ENCODE data around the gene LGR6.

Gene LGR6

DNA sequence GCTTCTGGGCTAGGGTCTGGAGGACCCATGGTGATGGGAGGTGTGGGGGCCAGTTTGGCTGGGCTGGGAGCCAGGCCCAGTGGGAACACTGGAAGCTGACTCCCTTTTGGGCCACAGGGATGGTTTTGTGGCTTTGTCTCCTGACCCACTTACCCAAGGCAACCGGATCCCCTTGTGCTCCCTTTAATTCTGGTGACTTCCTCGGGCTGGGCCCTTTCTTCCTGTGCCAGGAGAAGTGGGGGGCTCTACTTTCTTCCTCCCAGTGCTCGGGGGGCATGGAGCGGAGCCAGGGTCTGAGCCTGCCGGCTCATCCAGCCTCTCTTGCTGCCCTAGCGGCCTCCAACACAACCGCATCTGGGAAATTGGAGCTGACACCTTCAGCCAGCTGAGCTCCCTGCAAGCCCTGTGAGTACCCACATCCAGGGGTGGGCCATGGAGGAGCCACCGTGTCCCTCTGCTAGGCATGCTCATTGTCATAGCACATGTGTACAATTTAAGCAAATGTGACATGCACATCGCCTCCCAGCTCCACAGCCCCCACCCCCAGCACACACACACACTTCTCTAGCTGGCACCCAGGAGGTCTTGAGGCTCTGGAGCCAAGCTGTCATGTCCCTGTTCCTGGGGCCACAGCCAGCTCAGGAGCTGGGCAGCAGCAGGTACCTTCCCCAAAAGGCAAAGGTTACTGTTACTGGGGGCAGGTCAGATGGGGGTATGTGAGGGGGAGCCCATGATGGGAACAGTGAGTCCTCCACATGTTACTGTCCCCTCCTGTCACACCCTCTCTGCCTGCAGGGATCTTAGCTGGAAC lies 113.1 kb downstream of the LGR6 start:
- Histone ChIP-seq H3K9me3 (ENCODE audit: control insufficient read depth, insufficient read depth, low read depth, low read length) (no peaks in the 10 kb centered on the region), H3K4me1 (ENCODE audit: control insufficient read depth, insufficient read depth, low read length) (no peaks in the 10 kb centered on the region), H3K36me3 (ENCODE audit: control insufficient read depth, insufficient read depth, low read length) (no peaks in the 10 kb centered on the region), H3K4me3 (ENCODE audit: low read depth, low read length) (no peak overlapping the region), H3K27ac (ENCODE audit: low read depth, low read length) (no peak overlapping the region), H3K27me3 (ENCODE audit: control insufficient read depth, insufficient read depth, low read length) (no peaks in the 10 kb centered on the region), H3K9ac (ENCODE audit: low read length) (no peak overlapping the region)

GRCh38 chr1:202310071-202310725 lies 116.6 kb downstream of the LGR6 start:
- H3K27ac ChIP-seq (ENCODE audit: low read depth, low read length), result no peak overlapping the region
- no peak overlapping the region for H3K9ac ChIP-seq (ENCODE audit: low read length)
- no peaks in the 10 kb centered on the region for H3K36me3 ChIP-seq (ENCODE audit: control insufficient read depth, insufficient read depth, low read length)
- H3K27me3 ChIP-seq (ENCODE audit: control insufficient read depth, insufficient read depth, low read length), result no peaks in the 10 kb centered on the region; the same call in 1 of the 2 replicates
- no peak overlapping the region for H3K4me3 ChIP-seq (ENCODE audit: low read depth, low read length)
- H3K9me3 ChIP-seq (ENCODE audit: control insufficient read depth, insufficient read depth, low read depth, low read length), result no peaks in the 10 kb centered on the region
- H3K4me1 ChIP-seq (ENCODE audit: control insufficient read depth, insufficient read depth, low read length), result 0 out of 2 replicates have a peak, but pooled peaks cover under 1% of the 10 kb centered on the region

DNA sequence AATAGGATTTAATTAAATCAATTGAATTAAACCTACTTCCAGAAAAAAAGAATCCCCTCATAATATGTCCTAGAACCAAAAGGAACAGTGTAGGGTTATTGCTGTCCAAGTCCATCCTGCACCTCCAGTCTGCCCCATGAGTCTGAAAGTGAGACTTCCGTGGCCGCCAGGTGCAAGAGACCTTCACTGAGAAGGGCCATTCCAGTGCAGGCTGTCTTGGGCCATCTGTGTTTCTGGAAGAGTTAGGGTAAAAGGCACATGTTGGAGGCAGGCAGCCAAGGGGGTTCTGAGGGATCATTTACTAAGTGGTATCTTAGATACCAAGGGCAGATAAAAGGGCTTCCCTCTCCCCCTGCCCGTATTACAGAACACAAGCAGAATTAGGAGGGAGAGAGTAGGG lies 117.1 kb downstream of the LGR6 start:
- Histone ChIP-seq H3K9me3 (ENCODE audit: control insufficient read depth, insufficient read depth, low read depth, low read length) (no peaks in the 10 kb centered on the region), H3K27me3 (ENCODE audit: control insufficient read depth, insufficient read depth, low read length) (no peaks in the 10 kb centered on the region; the same call in 1 of the 2 replicates), H3K4me1 (ENCODE audit: control insufficient read depth, insufficient read depth, low read length) (0 out of 2 replicates have a peak, but pooled peaks cover 3% of the 10 kb centered on the region), H3K36me3 (ENCODE audit: control insufficient read depth, insufficient read depth, low read length) (no peaks in the 10 kb centered on the region), H3K27ac (ENCODE audit: low read depth, low read length) (no peak overlapping the region), H3K4me3 (ENCODE audit: low read depth, low read length) (no peak overlapping the region), H3K9ac (ENCODE audit: low read length) (no peak overlapping the region)

GRCh38 chr1:202311875-202312635 lies 118.5 kb downstream of the LGR6 start:
- no peak overlapping the region for H3K9ac ChIP-seq (ENCODE audit: low read length)
- H3K9me3 ChIP-seq (ENCODE audit: control insufficient read depth, insufficient read depth, low read depth, low read length), result no peaks in the 10 kb centered on the region
- H3K4me1 ChIP-seq (ENCODE audit: control insufficient read depth, insufficient read depth, low read length), result 0 out of 2 replicates have a peak, but pooled peaks cover 3% of the 10 kb centered on the region
- no peak overlapping the region for H3K4me3 ChIP-seq (ENCODE audit: low read depth, low read length)
- H3K27ac ChIP-seq (ENCODE audit: low read depth, low read length), result no peak overlapping the region
- H3K36me3 ChIP-seq (ENCODE audit: control insufficient read depth, insufficient read depth, low read length), result no peaks in the 10 kb centered on the region
- no peaks in the 10 kb centered on the region; the same call in 1 of the 2 replicates for H3K27me3 ChIP-seq (ENCODE audit: control insufficient read depth, insufficient read depth, low read length)

- Histone ChIP-seq H3K9me3 (ENCODE audit: control insufficient read depth, insufficient read depth, low read depth, low read length) (no peaks in the 10 kb centered on the region), H3K27ac (ENCODE audit: low read depth, low read length) (no peak overlapping the region), H3K4me1 (ENCODE audit: control insufficient read depth, insufficient read depth, low read length) (0 out of 2 replicates have a peak, but pooled peaks cover 3% of the 10 kb centered on the region), H3K36me3 (ENCODE audit: control insufficient read depth, insufficient read depth, low read length) (no peaks in the 10 kb centered on the region), H3K4me3 (ENCODE audit: low read depth, low read length) (no peak overlapping the region), H3K27me3 (ENCODE audit: control insufficient read depth, insufficient read depth, low read length) (no peaks in the 10 kb centered on the region; the same call in 1 of the 2 replicates), H3K9ac (ENCODE audit: low read length) (no peak overlapping the region)
Measured at GRCh38 chr1:202315576-202316168, 122.1 kb downstream of the LGR6 start.

- Histone ChIP-seq H3K9ac (ENCODE audit: low read length) (no peak overlapping the region), H3K27ac (ENCODE audit: low read depth, low read length) (no peak overlapping the region), H3K36me3 (ENCODE audit: control insufficient read depth, insufficient read depth, low read length) (no peaks in the 10 kb centered on the region), H3K27me3 (ENCODE audit: control insufficient read depth, insufficient read depth, low read length) (no peaks in the 10 kb centered on the region; the same call in 1 of the 2 replicates), H3K9me3 (ENCODE audit: control insufficient read depth, insufficient read depth, low read depth, low read length) (no peaks in the 10 kb centered on the region), H3K4me1 (ENCODE audit: control insufficient read depth, insufficient read depth, low read length) (0 out of 2 replicates have a peak, but pooled peaks cover 3% of the 10 kb centered on the region), H3K4me3 (ENCODE audit: low read depth, low read length) (no peak overlapping the region)
Measured at GRCh38 chr1:202316186-202316585, 122.6 kb downstream of the LGR6 start.

DNA sequence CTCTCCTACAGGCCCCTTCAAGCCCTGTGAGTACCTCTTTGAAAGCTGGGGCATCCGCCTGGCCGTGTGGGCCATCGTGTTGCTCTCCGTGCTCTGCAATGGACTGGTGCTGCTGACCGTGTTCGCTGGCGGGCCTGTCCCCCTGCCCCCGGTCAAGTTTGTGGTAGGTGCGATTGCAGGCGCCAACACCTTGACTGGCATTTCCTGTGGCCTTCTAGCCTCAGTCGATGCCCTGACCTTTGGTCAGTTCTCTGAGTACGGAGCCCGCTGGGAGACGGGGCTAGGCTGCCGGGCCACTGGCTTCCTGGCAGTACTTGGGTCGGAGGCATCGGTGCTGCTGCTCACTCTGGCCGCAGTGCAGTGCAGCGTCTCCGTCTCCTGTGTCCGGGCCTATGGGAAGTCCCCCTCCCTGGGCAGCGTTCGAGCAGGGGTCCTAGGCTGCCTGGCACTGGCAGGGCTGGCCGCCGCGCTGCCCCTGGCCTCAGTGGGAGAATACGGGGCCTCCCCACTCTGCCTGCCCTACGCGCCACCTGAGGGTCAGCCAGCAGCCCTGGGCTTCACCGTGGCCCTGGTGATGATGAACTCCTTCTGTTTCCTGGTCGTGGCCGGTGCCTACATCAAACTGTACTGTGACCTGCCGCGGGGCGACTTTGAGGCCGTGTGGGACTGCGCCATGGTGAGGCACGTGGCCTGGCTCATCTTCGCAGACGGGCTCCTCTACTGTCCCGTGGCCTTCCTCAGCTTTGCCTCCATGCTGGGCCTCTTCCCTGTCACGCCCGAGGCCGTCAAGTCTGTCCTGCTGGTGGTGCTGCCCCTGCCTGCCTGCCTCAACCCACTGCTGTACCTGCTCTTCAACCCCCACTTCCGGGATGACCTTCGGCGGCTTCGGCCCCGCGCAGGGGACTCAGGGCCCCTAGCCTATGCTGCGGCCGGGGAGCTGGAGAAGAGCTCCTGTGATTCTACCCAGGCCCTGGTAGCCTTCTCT lies 124.6 kb downstream of the LGR6 start:
- H3K4me1 ChIP-seq (ENCODE audit: control insufficient read depth, insufficient read depth, low read length), result 0 out of 2 replicates have a peak, but pooled peaks cover 3% of the 10 kb centered on the region
- H3K36me3 ChIP-seq (ENCODE audit: control insufficient read depth, insufficient read depth, low read length), result no peaks in the 10 kb centered on the region

DNA sequence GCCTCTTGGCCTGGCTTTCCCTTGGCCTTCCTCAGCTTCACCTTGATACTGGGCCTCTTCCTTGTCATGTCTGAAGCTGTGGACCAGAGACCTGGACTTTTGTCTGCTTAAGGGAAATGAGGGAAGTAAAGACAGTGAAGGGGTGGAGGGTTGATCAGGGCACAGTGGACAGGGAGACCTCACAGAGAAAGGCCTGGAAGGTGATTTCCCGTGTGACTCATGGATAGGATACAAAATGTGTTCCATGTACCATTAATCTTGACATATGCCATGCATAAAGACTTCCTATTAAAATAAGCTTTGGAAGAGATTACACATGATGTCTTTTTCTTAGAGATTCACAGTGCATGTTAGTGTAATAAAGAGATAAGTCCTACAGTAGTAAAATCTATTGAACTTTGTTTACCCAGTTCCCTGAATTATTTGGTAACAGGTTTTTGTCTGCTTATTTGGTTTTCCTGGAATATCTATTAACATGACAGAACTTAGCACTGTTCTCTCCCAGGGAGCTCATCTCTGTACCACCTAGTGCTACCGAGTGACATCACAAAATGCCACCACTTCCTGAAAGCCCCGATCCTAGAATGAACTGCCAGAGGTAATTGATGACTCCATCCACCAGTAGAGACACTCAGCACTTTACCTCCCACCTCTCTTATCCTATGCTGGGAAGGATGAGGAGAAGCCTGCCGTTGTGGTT lies 125.9 kb downstream of the LGR6 start:
- Histone ChIP-seq H3K9me3 (ENCODE audit: control insufficient read depth, insufficient read depth, low read depth, low read length) (no peaks in the 10 kb centered on the region), H3K4me1 (ENCODE audit: control insufficient read depth, insufficient read depth, low read length) (0 out of 2 replicates have a peak, but pooled peaks cover 3% of the 10 kb centered on the region), H3K27me3 (ENCODE audit: control insufficient read depth, insufficient read depth, low read length) (no peaks in the 10 kb centered on the region; the same call in 1 of the 2 replicates), H3K9ac (ENCODE audit: low read length) (no peak overlapping the region), H3K27ac (ENCODE audit: low read depth, low read length) (no peak overlapping the region), H3K4me3 (ENCODE audit: low read depth, low read length) (no peak overlapping the region), H3K36me3 (ENCODE audit: control insufficient read depth, insufficient read depth, low read length) (no peaks in the 10 kb centered on the region)

More for the DNA sequence above, 124.6 kb downstream of the LGR6 start:
- H3K9ac ChIP-seq (ENCODE audit: low read length), result no peak overlapping the region
- no peaks in the 10 kb centered on the region; the same call in 1 of the 2 replicates for H3K27me3 ChIP-seq (ENCODE audit: control insufficient read depth, insufficient read depth, low read length)
- H3K27ac ChIP-seq (ENCODE audit: low read depth, low read length), result no peak overlapping the region
- H3K9me3 ChIP-seq (ENCODE audit: control insufficient read depth, insufficient read depth, low read depth, low read length), result no peaks in the 10 kb centered on the region
- H3K4me3 ChIP-seq (ENCODE audit: low read depth, low read length), result no peak overlapping the region

DNA sequence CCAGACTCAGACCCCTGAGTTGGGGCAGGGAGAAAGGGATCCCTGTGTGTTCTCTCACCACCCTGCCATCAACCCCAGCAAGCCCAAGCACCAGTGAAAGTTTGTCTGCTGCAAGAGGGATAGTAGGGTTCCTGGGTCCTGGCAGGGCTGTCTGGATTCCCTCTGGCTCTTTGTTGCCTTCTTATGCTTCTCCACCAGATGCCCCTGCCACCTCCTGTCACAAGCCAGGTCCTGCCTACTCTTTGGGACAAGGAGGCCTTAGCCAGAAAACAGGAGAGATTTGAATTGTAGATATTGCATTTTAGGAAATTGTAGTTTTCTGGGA lies 126.4 kb downstream of the LGR6 start:
- Histone ChIP-seq H3K36me3 (ENCODE audit: control insufficient read depth, insufficient read depth, low read length) (no peaks in the 10 kb centered on the region), H3K9ac (ENCODE audit: low read length) (no peak overlapping the region), H3K27ac (ENCODE audit: low read depth, low read length) (no peak overlapping the region), H3K9me3 (ENCODE audit: control insufficient read depth, insufficient read depth, low read depth, low read length) (no peaks in the 10 kb centered on the region), H3K27me3 (ENCODE audit: control insufficient read depth, insufficient read depth, low read length) (no peaks in the 10 kb centered on the region), H3K4me1 (ENCODE audit: control insufficient read depth, insufficient read depth, low read length) (0 out of 2 replicates have a peak, but pooled peaks cover 3% of the 10 kb centered on the region), H3K4me3 (ENCODE audit: low read depth, low read length) (no peak overlapping the region)

Data from HUES6 (cell line).